NCI-H748 treated with DMSO at 0.1 percent for 48 hours (cell line): ENCODE measurements around the gene PMPCB.
A peak's percentile ranks its signal among the peaks of the same experiment; 100 is the strongest.

Experiments used
- DNase-seq: peaks from one replicate; lab custom pipeline; 2025; lab: John Stamatoyannopoulos, UW

The PMPCB gene

GRCh38 chr7:103325744-103326143 lies 28.5 kb downstream of the PMPCB start:
- DNase-seq, result no peak

- no peak for DNase-seq
Observed at GRCh38 chr7:103336761-103337160, 39.5 kb downstream of the PMPCB start.

GRCh38 chr7:103338864-103339263 lies 41.6 kb downstream of the PMPCB start:
- no peak for DNase-seq

GRCh38 chr7:103341466-103341865 lies 44.2 kb downstream of the PMPCB start:
- no peak for DNase-seq

GRCh38 chr7:103343332-103343731 lies 46.1 kb downstream of the PMPCB start:
- DNase-seq, result no peak

GRCh38 chr7:103343758-103344452 lies 46.7 kb downstream of the PMPCB start:
- no peak for DNase-seq

- peak; percentile 70 for DNase-seq
Observed at GRCh38 chr7:103344453-103345149, 47.4 kb downstream of the PMPCB start, which contains the start of gene DNAJC2. Gene DNAJC2, minus strand, starts transcription at chr7:103344767. Its CDS starts 145 bp downstream, at chr7:103344622.

- DNase-seq, result no peak
Observed at GRCh38 chr7:103346396-103346795, 49.2 kb downstream of the PMPCB start.

GRCh38 chr7:103347507-103348267 lies 50.5 kb downstream of the PMPCB start, which contains the start of gene PSMC2:
Gene PSMC2, plus strand, starts transcription at chr7:103347643. Its CDS starts 69 bp downstream, at chr7:103347712.
- peak; percentile 75 for DNase-seq

- DNase-seq, result no peak
Observed at GRCh38 chr7:103348452-103348851, 51.2 kb downstream of the PMPCB start.

GRCh38 chr7:103348959-103349358 lies 51.7 kb downstream of the PMPCB start:
- no peak for DNase-seq

- DNase-seq, result no peak
Observed at GRCh38 chr7:103349805-103350204, 52.6 kb downstream of the PMPCB start.
